ENCODE measurements around the gene CASP7.

CASP7 gene

GRCh38 chr10:113713640-113713982 is 33.9 kb downstream of the CASP7 start:
- DNase-seq = no peak

DNA sequence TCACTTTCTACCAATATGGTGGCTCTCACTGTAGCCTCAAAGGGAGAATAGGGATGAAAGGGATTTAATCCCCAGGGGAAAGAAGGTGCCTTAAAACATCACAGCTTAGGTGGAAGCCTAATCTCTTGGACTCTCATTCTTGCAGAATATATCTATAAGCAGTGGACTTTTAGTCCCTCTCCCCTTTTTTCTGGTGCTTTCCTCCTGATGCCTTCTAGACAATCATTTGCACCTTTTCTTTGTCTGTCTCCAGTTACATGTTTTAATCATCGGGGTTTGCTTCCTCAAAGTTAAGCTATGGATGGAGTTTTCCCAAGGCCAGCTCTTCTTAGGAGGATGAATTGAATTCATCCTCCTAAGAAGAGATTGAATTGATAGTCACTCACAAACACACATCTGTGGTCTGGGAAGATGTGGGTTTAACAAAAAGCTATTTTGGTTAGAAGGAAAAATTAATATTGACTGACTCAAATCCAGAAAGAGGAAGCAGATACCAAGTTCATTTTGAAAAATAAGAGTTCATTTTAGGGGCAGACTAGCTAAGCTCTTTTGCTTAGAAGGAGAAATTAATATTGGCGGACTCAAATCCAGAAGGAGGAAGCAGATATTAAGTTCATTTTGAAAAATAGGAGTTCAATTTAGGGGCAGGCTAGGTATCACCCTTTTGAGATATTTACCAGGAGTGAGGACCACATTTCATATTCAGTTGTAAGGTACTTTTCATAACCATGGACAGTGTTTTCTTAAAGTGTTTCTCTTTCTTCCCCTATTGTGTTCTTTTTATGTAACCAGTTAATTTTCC is 36.6 kb downstream of the CASP7 start:
- no peak for DNase-seq

DNA sequence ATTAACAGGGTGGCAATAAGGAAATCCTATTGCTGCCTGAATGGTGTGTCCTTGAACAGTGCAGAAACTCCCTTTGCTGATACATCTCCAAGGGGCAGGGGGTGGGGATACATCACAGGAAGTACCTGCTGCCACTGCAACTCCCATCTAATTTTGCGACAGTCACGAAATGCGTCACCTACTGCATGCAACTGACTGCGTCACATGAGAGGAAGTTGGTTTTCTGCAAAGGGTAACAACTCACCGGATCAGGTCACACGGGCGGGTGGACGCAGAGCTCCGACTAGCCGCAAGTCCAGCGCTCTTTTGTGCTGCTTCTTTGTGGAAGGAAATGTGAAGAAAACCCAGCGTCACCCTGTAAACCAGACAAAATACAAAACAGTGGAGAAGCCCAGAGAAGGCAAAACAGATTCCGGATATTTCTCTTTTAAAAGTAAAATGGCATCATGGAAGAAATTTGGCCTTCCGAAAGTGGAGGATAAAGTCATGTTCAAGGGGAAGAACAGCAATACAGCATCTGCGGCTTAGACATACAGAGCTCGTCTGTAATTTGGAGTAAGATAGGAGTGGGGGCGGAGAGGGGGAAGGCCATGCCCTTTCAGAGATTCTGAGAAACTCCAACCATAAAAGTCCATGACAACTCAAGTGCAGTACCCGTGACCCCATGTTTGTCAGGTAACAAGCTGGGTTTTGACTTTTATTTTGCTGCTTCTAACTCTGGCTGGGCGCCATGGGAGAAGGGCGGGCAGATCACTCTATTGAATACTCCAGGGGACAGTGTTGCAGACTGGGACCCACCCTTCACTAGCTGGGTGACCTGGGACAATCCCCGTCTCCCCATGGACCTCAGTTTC is 39.5 kb downstream of the CASP7 start:
- peak; percentile 13 for DNase-seq

DNA sequence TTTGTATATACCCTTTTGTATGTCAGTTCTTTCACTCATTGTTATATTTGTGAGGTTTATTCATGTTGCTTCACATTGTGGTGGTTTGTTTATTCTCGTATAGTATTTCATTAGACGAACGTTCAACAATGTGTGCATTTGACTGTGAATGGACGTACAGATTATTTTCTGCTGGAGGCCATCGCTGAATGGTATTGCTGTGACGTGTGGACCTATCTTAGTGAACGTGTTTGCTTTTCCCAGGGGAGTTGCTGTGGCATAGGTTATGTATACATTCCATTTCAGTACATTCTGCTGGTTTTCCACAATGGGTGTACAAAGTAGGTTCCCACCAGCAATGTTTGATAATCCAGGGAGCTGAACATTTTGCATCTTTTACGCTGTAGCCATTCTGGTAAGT is 40.7 kb downstream of the CASP7 start:
- no peak for DNase-seq

GRCh38 chr10:113732160-113732881 is 52.6 kb downstream of the CASP7 start:
- no peak for DNase-seq

- DNase-seq = no peak
These were observed 53.3 kb downstream of the CASP7 start for GRCh38 chr10:113732966-113733365.

DNA sequence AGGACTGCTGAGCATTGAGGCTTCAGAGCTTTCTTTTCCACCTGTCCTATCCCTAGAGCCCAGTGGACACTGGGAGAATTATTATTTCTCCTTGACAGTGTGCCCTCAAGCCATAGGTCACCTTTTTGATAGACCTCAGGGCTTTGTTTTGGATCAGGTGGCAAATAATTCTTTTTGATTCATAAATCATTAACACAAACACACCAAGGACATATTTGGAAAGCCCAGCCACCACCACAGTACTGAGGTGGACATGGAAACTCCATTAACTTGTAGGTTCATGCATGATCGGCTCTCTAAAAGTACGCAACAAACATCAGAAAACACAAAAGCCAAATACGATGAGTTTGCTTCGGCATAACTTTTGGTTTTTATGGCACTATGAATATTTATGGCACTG is 53.9 kb downstream of the CASP7 start:
- DNase-seq = no peak

- peak; percentile 41 for DNase-seq
These were observed 56.2 kb downstream of the CASP7 start for GRCh38 chr10:113735913-113736312.

DNA sequence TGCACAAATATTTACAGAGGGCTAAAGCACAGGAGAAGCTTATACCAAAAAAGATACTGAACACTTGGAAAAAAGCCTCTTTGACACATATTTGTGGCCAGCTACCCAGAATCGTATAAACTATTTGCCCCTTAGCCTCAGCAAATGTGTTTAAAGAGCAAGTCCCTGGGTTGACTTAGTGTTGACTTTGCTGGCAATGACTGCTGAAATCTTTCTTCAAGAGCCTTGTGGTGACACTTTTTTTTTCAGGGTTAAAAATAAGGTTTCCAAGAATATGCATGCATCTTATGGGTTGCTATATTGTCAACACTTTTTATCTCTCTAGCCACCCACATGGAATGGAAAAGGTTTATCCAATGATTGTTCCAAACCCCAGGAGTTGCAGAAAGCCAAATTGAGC is 56.9 kb downstream of the CASP7 start:
- DNase-seq = no peak

GRCh38 chr10:113739031-113739430 is 59.3 kb downstream of the CASP7 start:
- no peak for DNase-seq

- no peak for DNase-seq
These were observed 59.9 kb downstream of the CASP7 start for GRCh38 chr10:113739577-113739976.

DNA sequence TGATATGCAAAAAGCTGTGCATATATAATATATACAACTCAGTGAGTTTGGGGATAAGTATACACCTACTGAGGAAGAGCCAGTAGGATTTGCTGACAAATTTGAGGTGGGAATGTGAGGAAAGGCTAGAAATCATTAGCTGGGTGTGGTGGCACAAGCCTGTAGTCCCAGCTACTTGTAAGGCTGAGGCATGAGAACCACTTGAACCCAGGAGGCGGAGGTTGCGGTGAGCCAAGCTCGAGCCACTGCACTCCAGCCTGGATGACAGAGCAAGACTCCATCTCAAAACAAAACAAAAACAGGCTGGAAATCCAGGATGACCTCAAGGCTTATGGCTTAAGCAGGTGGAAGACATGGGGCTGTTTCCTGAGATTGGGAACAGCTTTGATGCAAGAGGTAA is 61.1 kb downstream of the CASP7 start:
- no peak for DNase-seq

- no peak for DNase-seq
These were observed 62.8 kb downstream of the CASP7 start for GRCh38 chr10:113742466-113742865.

GRCh38 chr10:113743594-113743993 is 63.9 kb downstream of the CASP7 start:
- DNase-seq = no peak

- no peak for DNase-seq
These were observed 65.7 kb downstream of the CASP7 start for GRCh38 chr10:113745374-113745773.

- DNase-seq = no peak
These were observed 66.7 kb downstream of the CASP7 start for GRCh38 chr10:113746217-113746957.

- DNase-seq = peak; percentile 14
These were observed 71.5 kb downstream of the CASP7 start, which contains the start of gene PLEKHS1 for GRCh38 chr10:113751181-113751732. TSS of gene PLEKHS1 (plus strand) at chr10:113751682. CDS start at chr10:113755278, 3,596 bp downstream.

DNA sequence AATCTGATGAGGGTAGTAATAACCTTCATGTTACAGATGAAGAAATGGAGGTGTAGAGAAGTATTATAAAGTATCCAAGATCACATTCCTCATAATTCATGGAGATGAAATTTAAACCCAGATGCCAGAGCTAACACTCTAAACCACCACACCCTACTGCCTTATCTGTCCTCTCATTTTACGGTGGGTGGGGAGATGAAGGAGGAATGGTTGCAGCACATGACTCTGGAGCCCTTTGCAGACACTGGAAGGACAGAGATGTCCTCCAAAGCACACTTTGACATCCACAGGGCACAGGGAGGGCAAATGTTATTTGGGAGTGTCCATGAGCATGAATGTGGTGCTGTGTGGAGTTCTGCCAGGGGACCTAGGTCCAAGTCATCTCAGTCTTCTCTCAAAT is 72.8 kb downstream of the CASP7 start:
- no peak for DNase-seq

- DNase-seq = peak; percentile 78
These were observed 73.4 kb downstream of the CASP7 start for GRCh38 chr10:113753020-113753692.

- no peak for DNase-seq
These were observed 74.4 kb downstream of the CASP7 start for GRCh38 chr10:113754125-113754524.

DNA sequence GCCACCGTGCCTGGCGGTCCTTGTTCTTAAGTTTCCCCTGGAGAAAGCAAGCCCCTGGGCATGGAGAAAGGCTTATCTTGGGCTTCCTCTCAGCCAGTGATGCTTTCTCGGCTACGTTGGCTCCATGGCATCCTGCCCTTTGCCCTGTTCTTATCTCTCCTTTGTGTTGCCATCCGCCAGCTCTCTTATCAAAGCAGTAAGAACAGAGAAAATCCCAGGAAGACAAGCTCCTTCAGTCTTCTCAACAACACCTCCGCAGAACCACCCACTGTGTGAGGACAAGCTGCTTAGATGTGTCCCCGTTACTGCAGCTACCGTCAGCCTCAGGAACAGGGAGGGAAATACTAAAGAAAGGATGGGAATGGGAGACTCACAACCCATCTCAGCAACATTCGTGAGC is 75.1 kb downstream of the CASP7 start:
- no peak for DNase-seq

All from NCI-H2029 treated with DMSO at 0.1 percent for 48 hours (cell line).